B cell (primary cell): ENCODE results near the gene MMP24. TPM values are rescaled to one million over a fixed set of nuclear protein-coding genes. Genes with fewer than 3 reads are reported as not detected.

Experiments
- ATAC-seq: fragments of 200-7000 bp; cut with Tn5 transposase; one replicate; pipeline ENCODE4 v1.10.0; 2021; ENCODE audit warnings: low read depth, mild to moderate bottlenecking, moderate number of reproducible peaks, moderate library complexity
- CTCF ChIA-PET: fragments of 350-600 bp; sonication (Branson Sonifier 250); formaldehyde crosslinking; loops from one replicate; lab custom pipeline; 2021; ENCODE audit warnings: antibody characterized with exemption, inconsistent platforms; lab: Charles Lee
- POLR2A ChIA-PET: fragments of 350-600 bp; sonication (Branson Sonifier 250); formaldehyde crosslinking; loops from one replicate; lab custom pipeline; 2021; ENCODE audit warnings: antibody characterized with exemption; lab: Charles Lee
- DNase-seq: peaks from one replicate; pipeline ENCODE4 v3.0.0; 2013
- H2AFZ ChIP-seq: 2 replicates; pipeline ENCODE4 v1.6.1; 2012; ENCODE audit warnings: mild to moderate bottlenecking, low read depth, low read length; ENCODE audit not compliant: insufficient read depth, poor library complexity, severe bottlenecking
- H3K27ac ChIP-seq, 2 donors: 1 replicate in 1 of 2; 2 replicates in 1 of 2; pipeline ENCODE4 v1.5.1; 2012 to 2013; ENCODE audit warnings: low read length in 2 of 2, mild to moderate bottlenecking in 2 of 2, moderate library complexity in 1 of 2
- H3K27me3 ChIP-seq, 4 experiments: fragments of 200-600 bp in 1 of 4; sonication (generic) in 1 of 4; replicated peaks in 1 of 4; 1 replicate in 2 of 4; 2 replicates in 2 of 4; pipeline versions ENCODE4 v1.6.1 to v1.7.0; 2013 to 2016; ENCODE audit warnings: low read length in 3 of 4, mild to moderate bottlenecking in 2 of 4, mixed read lengths in 1 of 4, moderate library complexity in 1 of 4; ENCODE audit not compliant: insufficient read depth in 4 of 4, control insufficient read depth in 3 of 4; ENCODE audit errors: control extremely low read depth in 1 of 4
- H3K36me3 ChIP-seq, 2 experiments: replicated peaks in 1 of 2; 1 replicate in 1 of 2; 2 replicates in 1 of 2; pipeline versions ENCODE4 v1.6.1 to v1.7.1; 2013; ENCODE audit warnings: low read length in 1 of 2; ENCODE audit not compliant: insufficient read depth in 2 of 2, control insufficient read depth in 1 of 2; ENCODE audit errors: control extremely low read depth in 1 of 2, extremely low read depth in 1 of 2
- H3K4me1 ChIP-seq, 2 donors: fragments of 200-600 bp in 1 of 2; sonication (generic) in 1 of 2; 1 replicate in 1 of 2; 2 replicates in 1 of 2; pipeline versions ENCODE4 v1.5.1 to v1.6.1; 2013 to 2017; ENCODE audit warnings: low read length in 2 of 2; ENCODE audit not compliant: control insufficient read depth in 2 of 2, insufficient read depth in 2 of 2
- H3K4me2 ChIP-seq: replicated peaks from 2 replicates; pipeline ENCODE3; 2012; ENCODE audit warnings: mild to moderate bottlenecking, low read depth, low read length; ENCODE audit not compliant: poor library complexity, severe bottlenecking
- H3K4me3 ChIP-seq, 5 experiments: fragments of 200-600 bp in 1 of 5; sonication (generic) in 1 of 5; 1 replicate in 3 of 5; 2 replicates in 2 of 5; pipeline versions ENCODE4 v1.5.1 to v1.7.0; 2011 to 2016; ENCODE audit warnings: low read length in 4 of 5, mild to moderate bottlenecking in 4 of 5, low read depth in 2 of 5, control low read depth in 1 of 5, moderate library complexity in 1 of 5; ENCODE audit not compliant: insufficient read depth in 1 of 5; ENCODE audit errors: control extremely low read depth in 1 of 5, extremely low read depth in 1 of 5
- H3K79me2 ChIP-seq: fragments of 200-600 bp; sonication (generic); one replicate; pipeline ENCODE4 v1.6.0; 2016; ENCODE audit warnings: low read length; ENCODE audit not compliant: control insufficient read depth, insufficient read depth
- H3K9ac ChIP-seq: fragments of 200-600 bp; sonication (generic); 2 replicates; pipeline ENCODE4 v1.6.1; 2017; ENCODE audit warnings: mild to moderate bottlenecking, low read length, moderate library complexity
- H3K9me3 ChIP-seq, 3 donors: one replicate each; pipeline versions ENCODE4 v1.6.1 to v1.7.1; 2013; ENCODE audit warnings: low read length in 2 of 3; ENCODE audit not compliant: control insufficient read depth in 2 of 3, insufficient read depth in 1 of 3; ENCODE audit errors: control extremely low read depth in 1 of 3
- H4K20me1 ChIP-seq: 2 replicates; pipeline ENCODE4 v1.6.0; 2012; ENCODE audit warnings: mild to moderate bottlenecking, low read length; ENCODE audit not compliant: insufficient read depth, control insufficient read depth, poor library complexity, severe bottlenecking
- H3K27ac Mint-ChIP-seq: one replicate; pipeline ENCODE4 v1.8.0; 2021; ENCODE audit warnings: mixed read lengths
- H3K27me3 Mint-ChIP-seq: one replicate; pipeline ENCODE4 v1.8.0; 2021; ENCODE audit warnings: mixed read lengths
- H3K4me1 Mint-ChIP-seq: one replicate; pipeline ENCODE4 v1.8.0; 2021; ENCODE audit warnings: mixed read lengths
- H3K4me3 Mint-ChIP-seq: one replicate; pipeline ENCODE4 v1.8.0; 2021; ENCODE audit warnings: mixed read lengths
- H3K9me3 Mint-ChIP-seq: one replicate; pipeline ENCODE4 v1.8.0; 2022; ENCODE audit warnings: mixed read lengths; ENCODE audit not compliant: insufficient read depth
- EZH2 ChIP-seq: IDR thresholded peaks from 2 replicates; pipeline ENCODE4 v1.6.1; 2012; ENCODE audit warnings: borderline replicate concordance, low read depth, mild to moderate bottlenecking, moderate library complexity, low read length; ENCODE audit not compliant: insufficient read depth, poor library complexity, severe bottlenecking
- WGBS: methylation state at CpG from one replicate; pipeline ENCODE4 v1.1.5; 2013; ENCODE audit warnings: missing lambda C conversion rate; ENCODE audit not compliant: insufficient coverage; 5-methylcytosine and 5-hydroxymethylcytosine counted together
- intact Hi-C: fragments of 100-400 bp; cut with micrococcal nuclease; formaldehyde crosslinking; loops from one replicate; pipeline ENCODE4 v1.10.0; 2022
- polyA plus RNA-seq: library from polyadenylated mRNA; depleted of rRNA; stranded (reverse); fragments of >200 nt; gene quantifications from 2 replicates; pipeline ENCODE4 v1.2.3, GENCODE V29; 2012
- total RNA-seq, 2 donors: library from RNA; stranded (reverse); fragments of 120-200 nt in 1 of 2; gene quantifications; 1 replicate in 1 of 2; 2 replicates in 1 of 2; pipeline versions ENCODE4 v1.2.3 to v1.2.4, GENCODE V29; 2013 to 2022
- TF ChIP-seq, protein P1 (sequence below): fragments of 200-600 bp; IDR thresholded peaks from one replicate; pipeline ENCODE4 v1.8.0; 2022; ENCODE audit warnings: antibody characterized with exemption, mild to moderate bottlenecking

MMP24 gene
- total and polyA plus RNA-seq, 2 donors (not counting 1 experiment from before 2014, with no cell fraction given), result not detected

DNA sequence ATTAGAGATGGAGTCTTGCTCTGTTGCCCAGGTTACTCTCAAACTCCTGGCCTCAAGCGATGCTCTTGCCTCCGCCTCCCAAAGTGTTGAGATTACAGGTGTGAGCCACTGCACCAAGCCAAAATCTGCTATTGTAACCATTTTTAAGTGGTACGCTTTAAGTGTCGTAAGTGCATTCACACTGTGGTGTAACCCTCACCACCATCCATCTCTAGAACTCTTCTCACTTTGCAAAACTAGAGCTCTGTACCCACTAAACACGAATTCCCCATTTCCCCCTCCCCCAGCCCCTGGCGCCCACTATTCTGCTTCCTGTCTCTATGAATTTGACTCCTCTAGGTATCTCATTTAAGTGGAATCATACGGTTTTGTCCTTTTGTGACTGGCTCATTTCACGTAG lies 68.6 kb downstream of the MMP24 start:
- Mint-ChIP-seq H3K27ac (no peak overlapping the region), H3K9me3 (no peaks in the 10 kb centered on the region), H3K27me3 (peaks cover 24% of the 10 kb centered on the region), H3K4me1 (no peaks in the 10 kb centered on the region), H3K4me3 (no peak overlapping the region)
- CTCF ChIA-PET, result interaction anchor here (1.7 kb wide), 1 partner anchor 7 kb away, joined by 5 read pairs; no protein-coding TSS in a partner anchor
- no peak for DNase-seq
- Histone ChIP-seq H3K27me3 (peaks cover 0 to 12% (median 3%) of the 10 kb centered on the region in 4 experiments), H3K4me3 (no peak overlapping the region), H4K20me1 (no peaks in the 10 kb centered on the region), H3K36me3 (no peaks in the 10 kb centered on the region), H3K79me2 (no peaks in the 10 kb centered on the region), H3K9me3 (no peaks in the 10 kb centered on the region), H2AFZ (no peak overlapping the region), H3K9ac (no peak overlapping the region), H3K27ac (no peak overlapping the region), H3K4me2 (no peak overlapping the region), H3K4me1 (no peaks in the 10 kb centered on the region)
- POLR2A ChIA-PET, result no interaction called here
- TF ChIP-seq, protein P1, sequence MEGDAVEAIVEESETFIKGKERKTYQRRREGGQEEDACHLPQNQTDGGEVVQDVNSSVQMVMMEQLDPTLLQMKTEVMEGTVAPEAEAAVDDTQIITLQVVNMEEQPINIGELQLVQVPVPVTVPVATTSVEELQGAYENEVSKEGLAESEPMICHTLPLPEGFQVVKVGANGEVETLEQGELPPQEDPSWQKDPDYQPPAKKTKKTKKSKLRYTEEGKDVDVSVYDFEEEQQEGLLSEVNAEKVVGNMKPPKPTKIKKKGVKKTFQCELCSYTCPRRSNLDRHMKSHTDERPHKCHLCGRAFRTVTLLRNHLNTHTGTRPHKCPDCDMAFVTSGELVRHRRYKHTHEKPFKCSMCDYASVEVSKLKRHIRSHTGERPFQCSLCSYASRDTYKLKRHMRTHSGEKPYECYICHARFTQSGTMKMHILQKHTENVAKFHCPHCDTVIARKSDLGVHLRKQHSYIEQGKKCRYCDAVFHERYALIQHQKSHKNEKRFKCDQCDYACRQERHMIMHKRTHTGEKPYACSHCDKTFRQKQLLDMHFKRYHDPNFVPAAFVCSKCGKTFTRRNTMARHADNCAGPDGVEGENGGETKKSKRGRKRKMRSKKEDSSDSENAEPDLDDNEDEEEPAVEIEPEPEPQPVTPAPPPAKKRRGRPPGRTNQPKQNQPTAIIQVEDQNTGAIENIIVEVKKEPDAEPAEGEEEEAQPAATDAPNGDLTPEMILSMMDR, result no peak
- no peak for TF ChIP-seq EZH2
- no peak for ATAC-seq
- intact Hi-C loops, result no loop called here
- 87% methylated on average over 8 of the region's 8 CpGs for WGBS

DNA sequence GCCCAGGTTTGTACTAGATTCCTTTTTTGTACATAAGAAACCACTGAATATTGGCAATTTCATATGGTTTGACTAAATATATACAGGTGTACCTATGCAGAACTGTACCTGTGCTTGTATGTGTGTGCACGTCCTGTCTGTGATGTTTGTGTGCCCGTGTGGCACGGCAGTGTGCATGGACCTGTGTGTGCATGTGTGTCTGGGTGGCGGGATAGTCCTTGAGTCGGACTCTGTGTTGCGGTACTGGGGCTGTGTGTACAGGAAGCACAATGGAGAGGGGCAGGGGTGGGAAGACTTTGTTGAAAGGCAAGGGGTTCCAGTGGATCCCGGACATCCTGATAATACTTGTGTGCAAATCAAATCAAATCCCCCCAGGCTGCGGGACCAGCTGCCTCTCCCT lies 69.2 kb downstream of the MMP24 start:
- Histone ChIP-seq H3K27me3 (peaks cover 0 to 12% (median 3%) of the 10 kb centered on the region in 4 experiments), H3K79me2 (no peaks in the 10 kb centered on the region), H4K20me1 (no peaks in the 10 kb centered on the region), H2AFZ (no peak overlapping the region), H3K27ac (no peak overlapping the region), H3K4me2 (no peak overlapping the region), H3K36me3 (no peaks in the 10 kb centered on the region), H3K4me1 (no peaks in the 10 kb centered on the region), H3K9ac (no peak overlapping the region), H3K4me3 (no peak overlapping the region), H3K9me3 (no peaks in the 10 kb centered on the region)
- TF ChIP-seq, protein P1, result no peak
- no peak for TF ChIP-seq EZH2
- POLR2A ChIA-PET, result no interaction called here
- DNase-seq, result no peak
- ATAC-seq, result no peak
- H3K27ac Mint-ChIP-seq, result no peak overlapping the region
- no peaks in the 10 kb centered on the region for H3K4me1 Mint-ChIP-seq
- H3K4me3 Mint-ChIP-seq, result no peak overlapping the region
- WGBS, result 96% methylated on average over 6 of the region's 8 CpGs
- intact Hi-C loops, result no loop called here
- no peaks in the 10 kb centered on the region for H3K9me3 Mint-ChIP-seq
- peaks cover 24% of the 10 kb centered on the region for H3K27me3 Mint-ChIP-seq
- CTCF ChIA-PET, result no interaction called here
